HG02610 (cell line): ENCODE data around the gene PDSS2.
"Not testable (repeated sequence)": the region's sequence is repeated elsewhere in the genome, so short reads cannot be mapped to it uniquely, and the experiment has no call there.

Source experiments
- ATAC-seq: cut with Tn5 transposase; IDR thresholded peaks from one replicate; pipeline ENCODE4 v1.9.1; 2021; ENCODE audit warnings: mild to moderate bottlenecking, moderate library complexity; ENCODE audit not compliant: unreplicated experiment

PDSS2 gene

GRCh38 chr6:107459283-107460082 is at the start of gene PDSS2:
PDSS2 (minus strand) TSS chr6:107459564; CDS start chr6:107459285, 279 bp downstream.
- peak; percentile 93 for ATAC-seq

- no peak for ATAC-seq
These were observed 46.8 kb upstream of the PDSS2 start for GRCh38 chr6:107506145-107506544.

GRCh38 chr6:107504270-107505026 is 45.1 kb upstream of the PDSS2 start:
- no peak for ATAC-seq

GRCh38 chr6:107496892-107497684 is 37.7 kb upstream of the PDSS2 start:
- ATAC-seq, result no peak

GRCh38 chr6:107495971-107496370 is 36.6 kb upstream of the PDSS2 start:
- ATAC-seq, result no peak

GRCh38 chr6:107495196-107495643 is 35.9 kb upstream of the PDSS2 start:
- ATAC-seq, result no peak

- no peak for ATAC-seq
These were observed 34.0 kb upstream of the PDSS2 start for GRCh38 chr6:107493158-107494057.

- ATAC-seq, result no peak
These were observed 32.6 kb upstream of the PDSS2 start for GRCh38 chr6:107491760-107492660.

GRCh38 chr6:107491138-107491609 is 31.8 kb upstream of the PDSS2 start:
- ATAC-seq, result no peak

- no peak for ATAC-seq
These were observed 31.3 kb upstream of the PDSS2 start for GRCh38 chr6:107490566-107491137.

GRCh38 chr6:107489636-107490565 is 30.5 kb upstream of the PDSS2 start, which contains the start of gene SOBP:
SOBP (plus strand) TSS chr6:107490117; CDS start chr6:107490617, 500 bp downstream.
- ATAC-seq, result peak; percentile 46

GRCh38 chr6:107488875-107489635 is 29.7 kb upstream of the PDSS2 start:
- no peak for ATAC-seq

GRCh38 chr6:107488174-107488874 is 29.0 kb upstream of the PDSS2 start:
- ATAC-seq, result no peak

- no peak for ATAC-seq
These were observed 25.8 kb upstream of the PDSS2 start for GRCh38 chr6:107485157-107485556.

GRCh38 chr6:107479089-107479690 is 19.8 kb upstream of the PDSS2 start:
- no peak for ATAC-seq

- not testable (repeated sequence) for ATAC-seq
These were observed 16.5 kb upstream of the PDSS2 start for GRCh38 chr6:107475826-107476225.
